ENCODE data around the gene TFB2M.
"Not testable (repeated sequence)": the region's sequence is repeated elsewhere in the genome, so short reads cannot be mapped to it uniquely, and the experiment has no call there.

The TFB2M gene

DNA sequence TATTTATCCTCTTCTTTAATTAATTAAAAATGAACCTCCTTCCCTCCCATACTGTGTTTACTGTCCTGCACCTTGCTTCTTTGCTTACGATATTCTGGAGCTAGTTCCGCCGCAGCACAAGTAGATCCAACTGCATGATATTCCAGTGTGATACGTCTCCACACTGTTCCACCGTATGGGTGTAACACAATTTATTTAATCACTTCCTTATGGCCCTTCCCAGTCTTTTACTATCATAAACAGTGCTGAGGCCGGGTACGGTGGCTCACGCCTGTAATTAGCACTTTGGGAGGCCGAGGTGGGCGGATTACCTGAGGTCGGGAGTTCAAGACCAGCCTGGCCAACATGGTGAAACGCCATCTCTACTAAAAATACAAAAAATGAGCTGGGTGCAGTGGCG, 25.9 kb upstream of the TFB2M start:
- in situ Hi-C loops (cut with MboI; ENCODE audit: low pct_unique_long_range_greater_than_20kb, low sequenced_read_pairs, unreplicated experiment), result no loop called here
- DNase-seq (ENCODE audit: low spot score), result no peak
- TF ChIP-seq, protein P1, sequence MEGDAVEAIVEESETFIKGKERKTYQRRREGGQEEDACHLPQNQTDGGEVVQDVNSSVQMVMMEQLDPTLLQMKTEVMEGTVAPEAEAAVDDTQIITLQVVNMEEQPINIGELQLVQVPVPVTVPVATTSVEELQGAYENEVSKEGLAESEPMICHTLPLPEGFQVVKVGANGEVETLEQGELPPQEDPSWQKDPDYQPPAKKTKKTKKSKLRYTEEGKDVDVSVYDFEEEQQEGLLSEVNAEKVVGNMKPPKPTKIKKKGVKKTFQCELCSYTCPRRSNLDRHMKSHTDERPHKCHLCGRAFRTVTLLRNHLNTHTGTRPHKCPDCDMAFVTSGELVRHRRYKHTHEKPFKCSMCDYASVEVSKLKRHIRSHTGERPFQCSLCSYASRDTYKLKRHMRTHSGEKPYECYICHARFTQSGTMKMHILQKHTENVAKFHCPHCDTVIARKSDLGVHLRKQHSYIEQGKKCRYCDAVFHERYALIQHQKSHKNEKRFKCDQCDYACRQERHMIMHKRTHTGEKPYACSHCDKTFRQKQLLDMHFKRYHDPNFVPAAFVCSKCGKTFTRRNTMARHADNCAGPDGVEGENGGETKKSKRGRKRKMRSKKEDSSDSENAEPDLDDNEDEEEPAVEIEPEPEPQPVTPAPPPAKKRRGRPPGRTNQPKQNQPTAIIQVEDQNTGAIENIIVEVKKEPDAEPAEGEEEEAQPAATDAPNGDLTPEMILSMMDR (IDR thresholded peaks at IDR 0.05; ENCODE audit: extremely low read depth, insufficient read depth, missing control alignments), result no peak

DNA sequence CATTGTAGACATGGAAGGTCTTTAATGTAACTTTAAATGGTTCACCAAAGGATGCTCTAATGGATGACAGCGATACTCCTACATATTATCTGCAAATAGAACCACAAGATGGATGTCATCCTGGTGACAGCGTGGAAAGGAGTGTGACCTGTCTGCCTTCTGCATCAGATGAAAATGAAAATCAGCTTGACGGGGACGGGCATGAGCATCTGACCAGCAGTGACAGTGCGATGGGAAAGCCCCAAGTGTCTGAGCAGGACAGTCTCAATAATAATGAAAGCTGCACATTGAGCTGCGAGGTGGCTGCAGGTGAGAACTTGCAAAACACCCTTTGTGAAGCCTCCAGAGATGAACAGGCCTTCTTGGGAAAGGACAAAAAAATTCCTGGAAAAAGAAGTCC, 25.4 kb upstream of the TFB2M start:
- in situ Hi-C loops (cut with MboI; ENCODE audit: low pct_unique_long_range_greater_than_20kb, low sequenced_read_pairs, unreplicated experiment), result no loop called here
- TF ChIP-seq, protein P1 (IDR thresholded peaks at IDR 0.05; ENCODE audit: extremely low read depth, insufficient read depth, missing control alignments), result no peak
- peak; percentile 72 for DNase-seq (ENCODE audit: low spot score)

DNA sequence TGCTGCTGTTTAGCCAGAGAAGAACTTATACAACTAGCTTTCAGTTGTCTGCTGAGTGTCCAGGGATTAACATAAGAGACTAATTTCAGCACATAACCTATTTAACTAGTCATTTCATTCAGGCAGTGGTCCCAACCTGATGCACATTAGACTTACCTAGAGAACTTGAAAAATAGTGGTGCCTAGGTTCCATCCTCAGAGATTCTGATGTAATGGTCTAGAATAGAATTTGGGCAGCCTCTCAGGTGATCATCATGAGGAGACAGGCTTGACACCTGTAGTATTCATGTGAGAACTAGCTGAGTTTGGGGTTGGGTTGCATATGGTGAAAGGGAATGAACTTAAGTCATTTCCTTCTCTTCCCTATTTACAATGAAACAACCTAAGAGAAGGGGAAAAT, 25.0 kb upstream of the TFB2M start:
- in situ Hi-C loops (cut with MboI; ENCODE audit: low pct_unique_long_range_greater_than_20kb, low sequenced_read_pairs, unreplicated experiment), result no loop called here
- DNase-seq (ENCODE audit: low spot score), result no peak
- TF ChIP-seq, protein P1 (IDR thresholded peaks at IDR 0.05; ENCODE audit: extremely low read depth, insufficient read depth, missing control alignments), result no peak

DNA sequence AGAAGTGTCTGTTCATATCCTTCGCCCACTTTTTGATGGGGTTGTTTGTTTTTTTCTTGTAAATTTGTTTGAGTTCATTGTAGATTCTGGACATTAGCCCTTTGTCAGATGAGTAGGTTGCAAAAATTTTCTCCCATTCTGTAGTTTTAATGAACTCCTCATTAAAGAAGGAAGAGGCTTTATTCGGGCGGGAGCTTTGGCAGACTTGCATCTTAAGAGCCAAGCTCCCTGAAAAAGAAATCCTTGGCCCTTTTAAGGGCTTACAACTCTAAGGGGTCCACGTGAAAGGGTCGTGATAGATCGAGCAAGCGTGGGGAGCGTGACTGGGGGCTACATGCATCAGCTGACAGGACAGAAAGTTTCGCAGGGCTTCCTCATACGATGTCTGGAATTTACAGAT, 23.9 kb upstream of the TFB2M start:
- DNase-seq (ENCODE audit: low spot score); in situ Hi-C loops (cut with MboI; ENCODE audit: low pct_unique_long_range_greater_than_20kb, low sequenced_read_pairs, unreplicated experiment): not testable (repeated sequence)

DNA sequence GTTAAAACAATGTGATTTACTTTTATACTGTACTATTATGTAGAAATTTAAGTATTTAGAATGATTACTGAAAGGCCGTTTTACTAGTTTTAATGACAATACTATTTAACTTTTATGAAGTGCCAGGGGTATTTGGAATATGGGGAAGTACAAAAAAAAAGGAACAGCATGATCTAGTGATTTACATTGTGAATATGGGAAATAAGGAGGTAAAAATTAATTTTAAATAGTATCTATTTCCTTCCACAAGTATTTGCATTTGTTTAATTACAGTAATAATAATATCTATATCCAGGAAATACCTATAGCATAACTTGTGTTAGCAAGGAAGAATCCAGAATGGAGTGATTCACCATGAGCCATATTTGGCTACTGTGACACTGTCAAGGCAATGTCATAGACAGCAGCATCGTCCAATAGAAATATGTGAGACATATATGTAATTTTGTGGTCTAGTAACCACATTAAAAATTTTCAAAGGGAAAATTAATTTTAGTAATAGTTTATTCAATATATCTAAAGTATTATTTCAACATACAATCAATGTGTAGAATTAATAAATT, 22.2 kb upstream of the TFB2M start:
- in situ Hi-C loops (cut with MboI; ENCODE audit: low pct_unique_long_range_greater_than_20kb, low sequenced_read_pairs, unreplicated experiment), result no loop called here
- no peak for DNase-seq (ENCODE audit: low spot score)
- TF ChIP-seq, protein P1 (IDR thresholded peaks at IDR 0.05; ENCODE audit: extremely low read depth, insufficient read depth, missing control alignments), result no peak

DNA sequence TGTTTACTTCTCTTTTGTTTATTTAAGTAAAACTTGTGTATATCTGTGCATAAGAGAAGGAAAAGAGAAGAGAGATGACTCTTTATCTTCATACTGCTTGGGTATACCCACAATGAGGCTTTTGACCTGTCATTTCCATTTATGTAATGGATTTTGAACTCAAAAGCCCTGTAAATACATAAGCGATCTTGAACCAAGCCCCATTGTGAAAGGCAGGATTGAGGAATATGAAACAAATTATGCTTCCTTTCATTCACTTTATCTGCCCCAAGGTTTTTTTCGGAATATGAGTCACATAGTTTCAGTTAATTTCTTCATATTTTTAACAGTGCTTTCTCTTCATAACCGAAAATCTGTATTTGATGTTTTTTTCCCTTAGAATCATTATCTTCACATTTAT, 21.5 kb upstream of the TFB2M start:
- in situ Hi-C loops (cut with MboI; ENCODE audit: low pct_unique_long_range_greater_than_20kb, low sequenced_read_pairs, unreplicated experiment), result no loop called here
- no peak for DNase-seq (ENCODE audit: low spot score)
- TF ChIP-seq, protein P1 (IDR thresholded peaks at IDR 0.05; ENCODE audit: extremely low read depth, insufficient read depth, missing control alignments), result no peak

DNA sequence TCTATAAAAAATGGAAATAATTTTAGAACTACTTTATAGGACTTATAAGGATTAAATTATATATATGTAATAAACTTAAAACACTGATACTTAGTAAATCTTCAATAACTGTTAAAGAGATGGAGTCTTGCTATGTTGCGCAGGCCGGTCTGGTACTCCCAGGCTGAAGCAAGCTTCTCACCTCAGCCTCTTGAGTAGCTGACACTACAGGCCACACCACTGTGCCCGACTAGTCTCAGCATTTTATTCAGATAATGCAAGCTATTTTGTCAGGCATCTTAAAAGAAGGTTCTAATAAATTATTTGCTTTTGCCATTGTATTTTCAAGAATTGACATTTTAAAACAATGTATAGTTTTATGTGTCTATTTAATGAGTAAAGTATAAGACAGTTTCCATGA, 21.0 kb upstream of the TFB2M start:
- in situ Hi-C loops (cut with MboI; ENCODE audit: low pct_unique_long_range_greater_than_20kb, low sequenced_read_pairs, unreplicated experiment), result no loop called here
- no peak for DNase-seq (ENCODE audit: low spot score)
- TF ChIP-seq, protein P1 (IDR thresholded peaks at IDR 0.05; ENCODE audit: extremely low read depth, insufficient read depth, missing control alignments), result no peak
